Tongue (tissue), 2 donors: ENCODE results near the gene GSTA3. TPM values are rescaled to one million over a fixed set of nuclear protein-coding genes. Genes with fewer than 3 reads are reported as not detected.
"Not testable (repeated sequence)": the region's sequence is repeated elsewhere in the genome, so short reads cannot be mapped to it uniquely, and the experiment has no call there.

Experiments
- DNase-seq: peaks from one replicate; pipeline ENCODE4 v3.0.0-alpha.2; 2015
- total RNA-seq: library from RNA; depleted of rRNA; stranded (reverse); fragments of >200 nt; gene quantifications from one replicate; pipeline ENCODE4 v1.2.3, GENCODE V29; 2014

The GSTA3 gene
- total RNA-seq, 1 donor from 2014 or later, result not detected

GRCh38 chr6:52858416-52858815 is 51.1 kb downstream of the GSTA3 start:
- DNase-seq, result no peak

- not testable (repeated sequence) for DNase-seq
These were observed 53.4 kb downstream of the GSTA3 start for GRCh38 chr6:52856137-52856536.

- no peak for DNase-seq
These were observed 60.4 kb downstream of the GSTA3 start for GRCh38 chr6:52849137-52849536.

Other genes starting within 250 kb of the GSTA3 start
- gene TMEM14A, start 238.6 kb downstream of the GSTA3 start, total RNA-seq, result 25.4 TPM
- not detected for gene GSTA2, start 146.2 kb downstream of the GSTA3 start, total RNA-seq
- 1.6 TPM for gene GSTA1, start 105.9 kb downstream of the GSTA3 start, total RNA-seq
- not detected for gene GSTA5, start 68.9 kb downstream of the GSTA3 start, total RNA-seq
- 51.9 TPM for gene GSTA4, start 85.6 kb upstream of the GSTA3 start, total RNA-seq
- gene CILK1, start 152.1 kb upstream of the GSTA3 start, total RNA-seq, result 14.2 TPM
- 38.2 TPM for gene FBXO9, start 155.7 kb upstream of the GSTA3 start, total RNA-seq
- not detected for gene GCM1, start 239.1 kb upstream of the GSTA3 start, total RNA-seq